GM21717 (cell line): ENCODE results near the gene POC1B.

Source experiments
- ATAC-seq: cut with Tn5 transposase; IDR thresholded peaks from one replicate; pipeline ENCODE4 v1.9.1; 2021; ENCODE audit warnings: mild to moderate bottlenecking, moderate library complexity; ENCODE audit not compliant: unreplicated experiment

The POC1B gene

GRCh38 chr12:89390802-89391673, 134.8 kb downstream of the POC1B start:
- no peak for ATAC-seq

- ATAC-seq, result no peak
These were observed 135.8 kb downstream of the POC1B start for GRCh38 chr12:89389755-89390661.

- ATAC-seq, result no peak
These were observed 139.7 kb downstream of the POC1B start for GRCh38 chr12:89386138-89386537.

GRCh38 chr12:89384807-89385206, 141.0 kb downstream of the POC1B start:
- no peak for ATAC-seq

GRCh38 chr12:89384050-89384758, 141.6 kb downstream of the POC1B start:
- ATAC-seq, result no peak

GRCh38 chr12:89383235-89384049, 142.4 kb downstream of the POC1B start:
- ATAC-seq, result no peak

GRCh38 chr12:89382328-89382727, 143.5 kb downstream of the POC1B start:
- no peak for ATAC-seq

- no peak for ATAC-seq
These were observed 145.9 kb downstream of the POC1B start for GRCh38 chr12:89379839-89380467.

GRCh38 chr12:89379148-89379838, 146.6 kb downstream of the POC1B start:
- no peak for ATAC-seq

GRCh38 chr12:89376844-89377243, 149.0 kb downstream of the POC1B start:
- ATAC-seq, result no peak

GRCh38 chr12:89376202-89376529, 149.7 kb downstream of the POC1B start:
- no peak for ATAC-seq

GRCh38 chr12:89373763-89374572, 151.9 kb downstream of the POC1B start:
- ATAC-seq, result no peak

GRCh38 chr12:89372584-89373370, 153.1 kb downstream of the POC1B start:
- ATAC-seq, result no peak

GRCh38 chr12:89370850-89371249, 155.0 kb downstream of the POC1B start:
- ATAC-seq, result no peak

GRCh38 chr12:89370421-89370831, 155.4 kb downstream of the POC1B start:
- no peak for ATAC-seq
